A673 (cell line): ENCODE results near the gene PIEZO1. TPM values are rescaled to one million over a fixed set of nuclear protein-coding genes. Genes with fewer than 3 reads are reported as not detected.

Experiments
- BruUV-seq: library from RNA; stranded (reverse); fragments of 400-500 nt; replicated peaks from 2 replicates; lab custom pipeline; 2021; lab: Mats Ljungman, UMichigan
- CTCF ChIA-PET: fragments of 300-600 bp; sonication (Branson Sonifier 250); formaldehyde crosslinking; loops from one replicate; lab custom pipeline; 2022; ENCODE audit warnings: antibody characterized with exemption; lab: Charles Lee
- POLR2A ChIA-PET: fragments of 300-600 bp; sonication (Branson Sonifier 250); formaldehyde crosslinking; loops from one replicate; lab custom pipeline; 2022; ENCODE audit warnings: antibody characterized with exemption; ENCODE audit not compliant: low non-redundant PET; lab: Charles Lee
- DNase-seq: peaks from one replicate; pipeline ENCODE4 v3.0.0-alpha.2; 2015; ENCODE audit warnings: low spot score
- H3K27ac ChIP-seq: fragments of 200-600 bp; sonication (generic); 2 replicates; pipeline ENCODE4 v1.5.1; 2016; ENCODE audit warnings: mixed run types, low read depth, mild to moderate bottlenecking, mixed read lengths, antibody characterized with exemption, low read length; ENCODE audit not compliant: poor library complexity, severe bottlenecking
- H3K27me3 ChIP-seq: fragments of 200-600 bp; sonication (generic); replicated peaks from 2 replicates; pipeline ENCODE4 v1.6.1; 2017; ENCODE audit warnings: mixed run types, low read depth, mild to moderate bottlenecking, mixed read lengths, antibody characterized with exemption, low read length; ENCODE audit not compliant: insufficient read depth, poor library complexity
- H3K36me3 ChIP-seq: fragments of 200-600 bp; sonication (generic); 2 replicates; pipeline ENCODE4 v1.6.1; 2016; ENCODE audit warnings: mixed run types, mild to moderate bottlenecking, mixed read lengths, antibody characterized with exemption, low read length; ENCODE audit not compliant: insufficient read depth, poor library complexity, severe bottlenecking
- H3K4me1 ChIP-seq: fragments of 200-600 bp; sonication (generic); 2 replicates; pipeline ENCODE4 v1.6.1; 2017; ENCODE audit warnings: mixed run types, mild to moderate bottlenecking, mixed read lengths, antibody characterized with exemption, low read length; ENCODE audit not compliant: insufficient read depth, poor library complexity, severe bottlenecking
- H3K4me3 ChIP-seq: fragments of 200-600 bp; sonication (generic); 2 replicates; pipeline ENCODE4 v1.5.1; 2016; ENCODE audit warnings: low read depth, mixed run types, mild to moderate bottlenecking, mixed read lengths, low read length; ENCODE audit not compliant: poor library complexity, severe bottlenecking
- H3K9me3 ChIP-seq: fragments of 200-600 bp; sonication (generic); 2 replicates; pipeline ENCODE4 v1.6.1; 2016; ENCODE audit warnings: mixed run types, low read depth, mild to moderate bottlenecking, mixed read lengths, antibody characterized with exemption, low read length; ENCODE audit not compliant: poor library complexity, severe bottlenecking
- EZH2 ChIP-seq: fragments of 200-600 bp; sonication (generic); IDR thresholded peaks from 2 replicates; pipeline ENCODE4 v1.6.1; 2017; ENCODE audit warnings: borderline replicate concordance, low read depth, mild to moderate bottlenecking, mixed read lengths, antibody characterized with exemption, low read length; ENCODE audit not compliant: poor library complexity, severe bottlenecking
- intact Hi-C: fragments of 100-400 bp; cut with micrococcal nuclease; formaldehyde crosslinking; loops from one replicate; pipeline ENCODE4 v1.10.0; 2022; ENCODE audit not compliant: unreplicated experiment
- total RNA-seq: library from RNA; stranded (reverse); gene quantifications from 2 replicates; pipeline ENCODE4 v1.2.3, GENCODE V29; 2021
- TF ChIP-seq, protein P1 (sequence below): fragments of 300-800, 200-600 bp; sonication (generic); conservative IDR thresholded peaks from 2 replicates; pipeline ENCODE4 v1.5.1; 2017; ENCODE audit warnings: low read depth, mild to moderate bottlenecking, antibody characterized with exemption, low read length, moderate library complexity, mixed read lengths

Gene PIEZO1
- total RNA-seq, 1 experiment from 2014 or later = 174 TPM

DNA sequence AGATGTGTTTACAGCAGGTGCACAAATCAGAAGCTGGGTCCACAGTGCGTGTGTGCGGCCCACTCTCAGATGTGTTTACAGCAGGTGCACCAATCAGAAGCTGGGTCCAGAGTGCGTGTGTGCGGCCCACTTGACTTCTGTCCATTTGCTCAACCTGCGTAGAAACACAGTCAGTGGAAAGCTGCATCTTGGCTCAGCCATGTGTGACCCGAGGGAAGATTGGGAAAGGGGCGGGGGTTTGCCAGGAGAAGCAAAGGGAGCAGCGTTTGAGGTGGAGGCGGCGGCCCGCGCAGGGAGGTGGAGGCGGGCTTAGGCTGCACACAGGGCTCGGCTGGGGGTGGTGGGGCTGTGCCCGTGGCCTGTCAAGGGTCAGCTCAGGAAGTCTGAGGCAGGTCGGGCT, 74.5 kb downstream of the PIEZO1 start:
- Histone ChIP-seq H3K9me3 (no peaks in the 10 kb centered on the region), H3K36me3 (peaks cover 22% of the 10 kb centered on the region), H3K4me1 (peaks cover 6% of the 10 kb centered on the region), H3K27me3 (no peaks in the 10 kb centered on the region), H3K4me3 (no peak overlapping the region), H3K27ac (no peak overlapping the region)
- intact Hi-C loops = no loop called here
- POLR2A ChIA-PET = no interaction called here
- BruUV-seq = no TSS peak
- CTCF ChIA-PET = no interaction called here
- TF ChIP-seq, protein P1, sequence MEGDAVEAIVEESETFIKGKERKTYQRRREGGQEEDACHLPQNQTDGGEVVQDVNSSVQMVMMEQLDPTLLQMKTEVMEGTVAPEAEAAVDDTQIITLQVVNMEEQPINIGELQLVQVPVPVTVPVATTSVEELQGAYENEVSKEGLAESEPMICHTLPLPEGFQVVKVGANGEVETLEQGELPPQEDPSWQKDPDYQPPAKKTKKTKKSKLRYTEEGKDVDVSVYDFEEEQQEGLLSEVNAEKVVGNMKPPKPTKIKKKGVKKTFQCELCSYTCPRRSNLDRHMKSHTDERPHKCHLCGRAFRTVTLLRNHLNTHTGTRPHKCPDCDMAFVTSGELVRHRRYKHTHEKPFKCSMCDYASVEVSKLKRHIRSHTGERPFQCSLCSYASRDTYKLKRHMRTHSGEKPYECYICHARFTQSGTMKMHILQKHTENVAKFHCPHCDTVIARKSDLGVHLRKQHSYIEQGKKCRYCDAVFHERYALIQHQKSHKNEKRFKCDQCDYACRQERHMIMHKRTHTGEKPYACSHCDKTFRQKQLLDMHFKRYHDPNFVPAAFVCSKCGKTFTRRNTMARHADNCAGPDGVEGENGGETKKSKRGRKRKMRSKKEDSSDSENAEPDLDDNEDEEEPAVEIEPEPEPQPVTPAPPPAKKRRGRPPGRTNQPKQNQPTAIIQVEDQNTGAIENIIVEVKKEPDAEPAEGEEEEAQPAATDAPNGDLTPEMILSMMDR = no peak
- no peak for TF ChIP-seq EZH2
- DNase-seq = no peak

DNA sequence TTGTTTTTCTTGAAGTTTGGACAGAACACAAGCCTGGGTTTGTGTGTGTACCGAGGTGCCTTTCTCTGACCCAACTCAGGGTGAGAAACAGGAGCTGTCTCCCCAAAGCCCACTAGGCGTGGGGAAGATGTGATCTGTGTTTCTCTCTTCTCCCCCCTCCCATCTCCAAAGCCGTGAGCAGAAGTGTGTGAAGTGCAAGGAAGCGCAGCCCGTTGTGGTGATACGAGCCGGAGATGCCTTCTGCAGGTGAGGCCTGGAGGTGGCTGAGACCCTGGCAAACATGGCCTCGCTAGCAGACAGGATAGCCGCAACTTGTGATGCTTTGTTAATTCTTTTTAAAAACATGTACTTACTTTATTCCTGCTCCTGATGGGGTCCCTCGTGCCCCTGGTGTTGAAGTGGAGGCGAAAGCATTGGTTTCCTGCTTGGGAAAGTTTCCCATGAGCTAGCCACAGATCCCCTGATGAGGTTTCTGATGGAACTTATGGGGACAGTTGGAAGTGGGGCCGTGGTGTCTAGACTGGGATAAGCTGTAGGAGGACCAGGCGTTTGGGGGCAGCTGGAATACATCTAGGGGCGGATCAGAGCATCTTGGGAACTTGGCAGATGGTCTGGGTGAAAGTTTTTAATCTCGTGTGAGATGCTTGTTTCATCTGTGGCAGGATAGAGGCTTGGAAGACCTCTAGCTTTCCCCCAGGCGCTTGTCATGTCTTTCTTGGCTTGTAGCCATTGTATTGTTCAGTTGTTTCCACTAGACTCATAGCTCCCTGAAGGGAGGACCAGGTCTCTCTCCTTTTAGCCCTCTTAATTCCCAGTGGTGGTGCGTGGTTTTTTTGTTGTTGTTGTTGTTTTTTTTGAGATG, 77.8 kb downstream of the PIEZO1 start:
- H3K4me1 ChIP-seq = peaks cover 25% of the 10 kb centered on the region

DNA sequence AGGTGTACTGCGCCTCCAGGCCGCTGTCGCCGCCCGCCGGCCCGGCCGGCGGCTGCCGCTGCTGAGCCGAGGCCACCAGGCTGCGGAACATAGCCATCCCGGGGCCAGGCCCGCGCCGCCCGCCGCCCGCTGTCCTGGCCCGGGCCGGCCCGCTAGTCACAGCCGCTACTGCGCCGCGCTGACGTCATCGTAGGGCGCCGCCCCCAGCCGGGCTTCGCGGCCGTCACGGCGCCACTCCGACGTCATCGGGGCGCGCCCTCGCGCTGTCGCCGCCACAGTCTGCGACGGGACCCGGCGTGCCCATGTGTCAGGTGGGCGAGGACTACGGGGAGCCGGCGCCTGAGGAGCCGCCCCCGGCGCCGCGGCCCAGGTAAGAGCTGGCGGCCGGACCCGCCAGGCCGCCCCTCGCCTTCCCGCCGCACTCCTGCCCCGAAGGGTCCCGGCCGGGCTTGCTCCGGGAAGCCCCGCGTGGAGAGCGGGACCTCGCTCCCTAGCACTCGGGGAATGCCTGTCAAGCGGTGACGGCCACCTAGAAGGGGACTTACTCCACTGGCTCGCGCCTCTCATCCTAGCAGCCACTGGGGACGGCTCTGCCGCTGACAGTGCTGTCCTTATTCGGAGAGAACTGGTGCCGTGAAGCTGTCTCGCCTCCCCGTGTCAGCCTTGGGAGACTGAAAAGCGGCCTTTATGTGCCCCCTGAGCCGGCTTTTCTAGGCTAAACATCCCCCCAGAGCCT, 78.6 kb downstream of the PIEZO1 start, which contains the start of the genes CTU2 and RNF166:
Gene CTU2, plus strand, starts transcription at position 275 of the 736 bp plus-strand sequence. Its CDS starts 28 bp downstream, at position 303.
Gene RNF166, minus strand, starts transcription at position 180 of the 736 bp plus-strand sequence. Its CDS starts 83 bp downstream, at position 97.
- peak within 1 kb of the TSS; percentile 94 for H3K4me3 ChIP-seq
- BruUV-seq = no TSS peak
- no peaks in the 10 kb centered on the region for H3K27me3 ChIP-seq
- intact Hi-C loops = no loop called here
- H3K36me3 ChIP-seq = no peaks in the 10 kb centered on the region
- ChIA-PET CTCF (interaction anchor here (1.4 kb wide), 1 partner anchor 31 kb away, joined by 18 read pairs; no protein-coding TSS in a partner anchor), POLR2A (no interaction called here)
- H3K4me1 ChIP-seq = peaks cover 30% of the 10 kb centered on the region
- H3K9me3 ChIP-seq = no peaks in the 10 kb centered on the region
- peak; percentile 91 for DNase-seq
- peak within 1 kb of the TSS; percentile 76 for H3K27ac ChIP-seq
- TF ChIP-seq EZH2 = no peak
- TF ChIP-seq, protein P1 = no peak

More for the DNA sequence above, 77.8 kb downstream of the PIEZO1 start:
- DNase-seq = no peak
- intact Hi-C loops = no loop called here
- Histone ChIP-seq H3K4me3 (peak overlapping the region; percentile 94), H3K9me3 (no peaks in the 10 kb centered on the region), H3K27me3 (no peaks in the 10 kb centered on the region), H3K27ac (peak overlapping the region; percentile 76), H3K36me3 (no peaks in the 10 kb centered on the region)
- TSS peak; percentile 70 for BruUV-seq
- CTCF ChIA-PET = interaction anchor here (1.4 kb wide), 1 partner anchor 30 kb away, joined by 18 read pairs; no protein-coding TSS in a partner anchor
- POLR2A ChIA-PET = no interaction called here
- TF ChIP-seq, protein P1 = no peak
- no peak for TF ChIP-seq EZH2
